Astrocyte (in vitro differentiated cells and primary cell): ENCODE data around the gene TEX22. TPM values are rescaled to one million over a fixed set of nuclear protein-coding genes. Genes with fewer than 3 reads are reported as not detected.

ENCODE experiments used
- DNase-seq: peaks from one replicate; pipeline ENCODE4 v3.0.0-alpha.2; 2010; ENCODE audit warnings: low read depth
- FAIRE-seq: peaks from 2 replicates; lab custom pipeline; 2011; peaks lifted over from hg19 to GRCh38; lab: Jason Lieb, UNC
- H2AFZ ChIP-seq: 2 replicates; pipeline ENCODE4 v1.6.0; 2012; ENCODE audit warnings: low read depth, low read length, inconsistent platforms
- H3K27ac ChIP-seq: 2 replicates; pipeline ENCODE4 v1.5.1; 2011; ENCODE audit warnings: low read depth, low read length, inconsistent platforms
- H3K27me3 ChIP-seq: 2 replicates; pipeline ENCODE4 v1.6.0; 2011; ENCODE audit warnings: low read length, inconsistent platforms; ENCODE audit not compliant: insufficient read depth
- H3K36me3 ChIP-seq: 2 replicates; pipeline ENCODE4 v1.5.1; 2011; ENCODE audit warnings: low read length, inconsistent platforms; ENCODE audit not compliant: insufficient read depth
- H3K4me1 ChIP-seq: 2 replicates; pipeline ENCODE4 v1.5.1; 2011; ENCODE audit warnings: low read length, inconsistent platforms; ENCODE audit not compliant: insufficient read depth
- H3K4me2 ChIP-seq: 2 replicates; pipeline ENCODE4 v1.6.0; 2012; ENCODE audit warnings: low read length, inconsistent platforms
- H3K4me3 ChIP-seq: 2 replicates; pipeline ENCODE4 v1.5.1; 2011; ENCODE audit warnings: low read depth, mild to moderate bottlenecking, low read length, inconsistent platforms; ENCODE audit not compliant: insufficient read depth
- H3K79me2 ChIP-seq: 2 replicates; pipeline ENCODE4 v1.6.0; 2012; ENCODE audit warnings: mild to moderate bottlenecking, low read length, inconsistent platforms; ENCODE audit not compliant: insufficient read depth
- H3K9ac ChIP-seq: 2 replicates; pipeline ENCODE4 v1.6.0; 2012; ENCODE audit warnings: mild to moderate bottlenecking, low read length, inconsistent platforms
- H3K9me3 ChIP-seq: 2 replicates; pipeline ENCODE4 v1.5.1; 2012; ENCODE audit warnings: low read depth, mild to moderate bottlenecking, low read length, inconsistent platforms; ENCODE audit not compliant: insufficient read depth
- H4K20me1 ChIP-seq: 2 replicates; pipeline ENCODE4 v1.6.0; 2012; ENCODE audit warnings: low read length, inconsistent platforms; ENCODE audit not compliant: insufficient read depth
- H3K27ac Mint-ChIP-seq: one replicate; pipeline ENCODE4 v1.8.0; 2021; ENCODE audit warnings: mild to moderate bottlenecking, mixed read lengths; ENCODE audit not compliant: unreplicated experiment
- H3K27me3 Mint-ChIP-seq: one replicate; pipeline ENCODE4 v1.8.0; 2021; ENCODE audit warnings: low read depth, mixed read lengths; ENCODE audit not compliant: unreplicated experiment
- H3K36me3 Mint-ChIP-seq: one replicate; pipeline ENCODE4 v1.8.0; 2021; ENCODE audit warnings: low read depth, mixed read lengths; ENCODE audit not compliant: unreplicated experiment
- H3K4me1 Mint-ChIP-seq: one replicate; pipeline ENCODE4 v1.8.0; 2021; ENCODE audit warnings: low read depth, mixed read lengths; ENCODE audit not compliant: unreplicated experiment
- H3K4me3 Mint-ChIP-seq: one replicate; pipeline ENCODE4 v1.8.0; 2021; ENCODE audit warnings: mild to moderate bottlenecking, moderate library complexity, mixed read lengths; ENCODE audit not compliant: unreplicated experiment
- H3K9me3 Mint-ChIP-seq: one replicate; pipeline ENCODE4 v1.8.0; 2021; ENCODE audit warnings: mild to moderate bottlenecking, mixed read lengths; ENCODE audit not compliant: unreplicated experiment
- EZH2 ChIP-seq: IDR thresholded peaks from 2 replicates; pipeline ENCODE4 v1.6.1; 2012; ENCODE audit warnings: mild to moderate bottlenecking, low read length, inconsistent platforms; ENCODE audit not compliant: insufficient read depth
- total RNA-seq: library from RNA; stranded (reverse); gene quantifications from 2 replicates; pipeline ENCODE4 v1.2.1, GENCODE V29; 2021
- TF ChIP-seq, protein P1 (sequence below): IDR thresholded peaks from 2 replicates; pipeline ENCODE4 v1.5.1; 2011; ENCODE audit warnings: low read depth, mild to moderate bottlenecking, inconsistent platforms, low read length, moderate library complexity; ENCODE audit not compliant: insufficient read depth

Gene TEX22
- total RNA-seq, 1 donor from 2014 or later = 1.2 TPM

- H3K4me2 ChIP-seq = no peak overlapping the region
- no peak overlapping the region for H3K27ac ChIP-seq
- Mint-ChIP-seq H3K9me3 (no peaks in the 10 kb centered on the region), H3K27me3 (no peaks in the 10 kb centered on the region), H3K27ac (no peak overlapping the region), H3K4me1 (no peaks in the 10 kb centered on the region), H3K4me3 (no peak overlapping the region), H3K36me3 (peaks cover 6% of the 10 kb centered on the region)
- FAIRE-seq (no peak), DNase-seq (no peak)
- H3K79me2 ChIP-seq = peaks cover 84% of the 10 kb centered on the region
- no peak overlapping the region for H3K9ac ChIP-seq
- H3K4me3 ChIP-seq = no peak overlapping the region
- no peaks in the 10 kb centered on the region for H3K9me3 ChIP-seq
- H2AFZ ChIP-seq = no peak overlapping the region
- H3K4me1 ChIP-seq = no peaks in the 10 kb centered on the region
- peaks cover 86% of the 10 kb centered on the region for H4K20me1 ChIP-seq
- TF ChIP-seq, protein P1, sequence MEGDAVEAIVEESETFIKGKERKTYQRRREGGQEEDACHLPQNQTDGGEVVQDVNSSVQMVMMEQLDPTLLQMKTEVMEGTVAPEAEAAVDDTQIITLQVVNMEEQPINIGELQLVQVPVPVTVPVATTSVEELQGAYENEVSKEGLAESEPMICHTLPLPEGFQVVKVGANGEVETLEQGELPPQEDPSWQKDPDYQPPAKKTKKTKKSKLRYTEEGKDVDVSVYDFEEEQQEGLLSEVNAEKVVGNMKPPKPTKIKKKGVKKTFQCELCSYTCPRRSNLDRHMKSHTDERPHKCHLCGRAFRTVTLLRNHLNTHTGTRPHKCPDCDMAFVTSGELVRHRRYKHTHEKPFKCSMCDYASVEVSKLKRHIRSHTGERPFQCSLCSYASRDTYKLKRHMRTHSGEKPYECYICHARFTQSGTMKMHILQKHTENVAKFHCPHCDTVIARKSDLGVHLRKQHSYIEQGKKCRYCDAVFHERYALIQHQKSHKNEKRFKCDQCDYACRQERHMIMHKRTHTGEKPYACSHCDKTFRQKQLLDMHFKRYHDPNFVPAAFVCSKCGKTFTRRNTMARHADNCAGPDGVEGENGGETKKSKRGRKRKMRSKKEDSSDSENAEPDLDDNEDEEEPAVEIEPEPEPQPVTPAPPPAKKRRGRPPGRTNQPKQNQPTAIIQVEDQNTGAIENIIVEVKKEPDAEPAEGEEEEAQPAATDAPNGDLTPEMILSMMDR = no peak
- no peak for TF ChIP-seq EZH2
- peaks cover 5% of the 10 kb centered on the region for H3K36me3 ChIP-seq
- H3K27me3 ChIP-seq = no peaks in the 10 kb centered on the region
These were observed 39.6 kb downstream of the TEX22 start for GRCh38 chr14:105437723-105438500.

GRCh38 chr14:105439179-105439578, 40.8 kb downstream of the TEX22 start:
- TF ChIP-seq EZH2 = no peak
- TF ChIP-seq, protein P1 = no peak
- H3K9ac ChIP-seq = no peak overlapping the region

More at GRCh38 chr14:105439179-105439578, 40.8 kb downstream of the TEX22 start:
- Histone ChIP-seq H3K4me1 (no peaks in the 10 kb centered on the region), H3K4me3 (no peak overlapping the region), H3K79me2 (peaks cover 72% of the 10 kb centered on the region), H4K20me1 (peaks cover 76% of the 10 kb centered on the region), H2AFZ (no peak overlapping the region), H3K9me3 (no peaks in the 10 kb centered on the region), H3K27me3 (no peaks in the 10 kb centered on the region), H3K36me3 (peaks cover 7% of the 10 kb centered on the region), H3K27ac (no peak overlapping the region), H3K4me2 (no peak overlapping the region)
- no peak for FAIRE-seq
- Mint-ChIP-seq H3K27ac (no peak overlapping the region), H3K9me3 (no peaks in the 10 kb centered on the region), H3K36me3 (peaks cover 6% of the 10 kb centered on the region), H3K4me3 (no peak overlapping the region), H3K4me1 (no peaks in the 10 kb centered on the region), H3K27me3 (no peaks in the 10 kb centered on the region)
- no peak for DNase-seq
